ENCODE results near the gene HMGN1.

The HMGN1 gene

DNA sequence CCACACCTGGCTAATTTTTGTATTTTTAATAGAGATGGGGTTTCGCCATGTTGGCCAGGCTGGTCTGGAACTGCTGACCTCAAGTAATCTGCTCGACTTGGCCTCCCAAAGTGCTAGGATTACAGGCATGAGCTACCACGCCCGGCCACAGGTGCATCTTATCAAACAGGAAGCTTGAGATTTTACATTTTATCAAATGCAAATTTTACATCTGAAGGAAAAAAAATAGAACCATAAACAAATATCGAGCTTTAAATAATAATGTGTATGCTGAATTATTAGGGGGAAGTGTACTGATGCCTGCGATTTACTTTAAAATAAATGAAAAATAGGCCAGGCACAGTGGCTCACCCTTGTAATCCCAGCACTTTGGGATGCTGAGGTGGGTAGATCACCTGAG is 18.9 kb downstream of the HMGN1 start:
- no peak for DNase-seq (ENCODE audit: low spot score)

- DNase-seq (ENCODE audit: low spot score) = no peak
These were observed 21.2 kb downstream of the HMGN1 start for GRCh38 chr21:39327727-39328126.

DNA sequence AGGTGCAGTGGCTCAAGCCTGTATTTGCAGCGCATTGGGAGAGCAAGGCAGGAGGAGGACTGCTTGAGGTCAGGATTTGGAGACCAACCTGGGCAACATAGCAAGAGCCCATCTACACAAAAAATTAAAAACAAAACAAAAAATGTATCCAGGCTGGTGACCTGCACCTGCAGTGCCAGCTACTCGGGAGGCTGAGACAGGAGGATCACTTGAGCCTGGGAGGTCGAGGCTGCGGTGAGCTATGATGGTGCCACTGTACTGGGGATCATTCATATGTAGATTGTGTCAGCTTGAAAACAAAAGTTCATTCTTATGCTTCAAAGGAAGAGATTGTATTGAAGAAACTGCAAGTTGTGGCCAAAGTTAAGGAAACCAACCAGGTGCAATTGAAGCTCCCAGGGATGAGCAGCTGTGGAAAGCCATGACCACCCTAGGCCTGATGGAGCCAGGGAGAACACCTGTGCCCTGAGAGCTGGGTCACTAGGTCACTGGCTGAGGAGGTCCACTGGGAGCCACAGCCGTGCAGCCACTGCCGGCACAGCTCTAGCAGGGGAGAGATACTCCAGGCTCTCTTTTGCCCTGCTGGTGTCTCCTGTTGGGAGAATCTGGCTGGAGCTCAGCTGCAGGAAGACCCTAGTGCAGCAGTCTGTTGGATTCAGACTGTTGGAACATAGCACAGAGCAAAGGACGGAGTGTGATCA is 22.1 kb downstream of the HMGN1 start:
- DNase-seq (ENCODE audit: low spot score) = no peak

- DNase-seq (ENCODE audit: low spot score) = no peak
These were observed 23.4 kb downstream of the HMGN1 start for GRCh38 chr21:39325458-39325857.

GRCh38 chr21:39321424-39321823 is 27.5 kb downstream of the HMGN1 start:
- no peak for DNase-seq (ENCODE audit: low spot score)

GRCh38 chr21:39319814-39320332 is 29.0 kb downstream of the HMGN1 start:
- no peak for DNase-seq (ENCODE audit: low spot score)

DNA sequence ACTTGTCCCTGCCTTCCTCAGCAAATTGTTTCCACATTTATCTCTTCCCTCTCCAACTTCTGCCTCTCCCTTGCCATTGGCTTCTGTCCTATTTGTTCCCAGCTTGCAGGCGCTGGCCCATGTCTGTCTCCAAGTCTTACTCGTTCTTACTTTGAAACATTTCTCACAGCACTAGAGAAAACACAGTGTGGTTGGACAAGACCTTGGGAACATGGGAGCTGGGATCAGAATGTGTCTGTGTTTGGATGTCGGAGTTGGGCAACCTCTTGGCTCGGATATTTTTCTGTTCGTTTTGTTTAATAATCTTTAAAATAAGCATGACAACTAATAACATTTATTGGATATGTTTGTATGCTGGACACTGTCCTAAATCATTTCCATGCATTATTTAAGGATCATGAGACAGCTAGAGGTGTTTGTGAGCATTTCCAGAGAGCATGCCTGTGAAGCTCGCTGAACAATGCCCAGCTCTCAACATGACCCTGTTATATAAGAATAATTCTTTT is 29.6 kb downstream of the HMGN1 start:
- DNase-seq (ENCODE audit: low spot score) = no peak

DNA sequence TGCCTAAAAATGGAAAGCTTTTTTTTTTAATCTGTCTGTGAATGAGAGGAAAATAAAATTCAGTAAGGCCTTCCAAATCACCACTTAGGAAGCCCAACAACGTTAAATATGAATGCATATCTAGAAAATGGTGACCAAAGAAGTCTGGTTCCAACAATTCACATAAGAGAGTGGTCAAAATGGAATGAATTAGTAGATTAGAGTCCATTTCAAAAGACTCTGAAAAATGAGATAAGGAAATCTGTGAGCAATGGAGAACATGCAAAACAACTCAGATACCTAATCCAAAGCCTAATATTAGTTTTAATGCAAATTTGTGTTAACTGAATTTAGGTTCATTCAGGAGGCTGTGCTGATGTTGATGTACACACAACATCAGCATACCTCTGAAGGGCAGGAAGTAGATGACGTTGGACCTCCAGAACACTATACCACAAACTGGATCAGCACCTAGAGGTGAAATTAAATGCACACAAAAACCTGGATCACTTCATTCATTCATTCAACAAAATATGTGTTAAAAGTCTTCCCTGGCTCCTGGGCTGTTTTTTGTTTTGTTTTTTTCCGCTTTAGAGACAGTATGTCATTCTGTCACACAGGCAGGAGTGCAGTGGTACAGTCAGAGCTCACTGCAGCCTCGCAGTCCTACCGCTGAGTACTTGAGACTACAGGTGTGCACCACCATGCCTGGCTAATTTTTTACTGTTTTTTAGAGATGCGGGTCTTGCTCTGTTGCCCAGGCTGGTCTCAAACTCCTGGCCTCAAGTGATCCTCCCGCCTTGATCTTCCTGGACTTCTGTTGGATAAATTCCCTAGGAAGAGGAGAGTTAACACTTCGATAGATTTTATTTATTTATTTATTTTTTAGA is 30.6 kb downstream of the HMGN1 start:
- DNase-seq (ENCODE audit: low spot score) = no peak

DNA sequence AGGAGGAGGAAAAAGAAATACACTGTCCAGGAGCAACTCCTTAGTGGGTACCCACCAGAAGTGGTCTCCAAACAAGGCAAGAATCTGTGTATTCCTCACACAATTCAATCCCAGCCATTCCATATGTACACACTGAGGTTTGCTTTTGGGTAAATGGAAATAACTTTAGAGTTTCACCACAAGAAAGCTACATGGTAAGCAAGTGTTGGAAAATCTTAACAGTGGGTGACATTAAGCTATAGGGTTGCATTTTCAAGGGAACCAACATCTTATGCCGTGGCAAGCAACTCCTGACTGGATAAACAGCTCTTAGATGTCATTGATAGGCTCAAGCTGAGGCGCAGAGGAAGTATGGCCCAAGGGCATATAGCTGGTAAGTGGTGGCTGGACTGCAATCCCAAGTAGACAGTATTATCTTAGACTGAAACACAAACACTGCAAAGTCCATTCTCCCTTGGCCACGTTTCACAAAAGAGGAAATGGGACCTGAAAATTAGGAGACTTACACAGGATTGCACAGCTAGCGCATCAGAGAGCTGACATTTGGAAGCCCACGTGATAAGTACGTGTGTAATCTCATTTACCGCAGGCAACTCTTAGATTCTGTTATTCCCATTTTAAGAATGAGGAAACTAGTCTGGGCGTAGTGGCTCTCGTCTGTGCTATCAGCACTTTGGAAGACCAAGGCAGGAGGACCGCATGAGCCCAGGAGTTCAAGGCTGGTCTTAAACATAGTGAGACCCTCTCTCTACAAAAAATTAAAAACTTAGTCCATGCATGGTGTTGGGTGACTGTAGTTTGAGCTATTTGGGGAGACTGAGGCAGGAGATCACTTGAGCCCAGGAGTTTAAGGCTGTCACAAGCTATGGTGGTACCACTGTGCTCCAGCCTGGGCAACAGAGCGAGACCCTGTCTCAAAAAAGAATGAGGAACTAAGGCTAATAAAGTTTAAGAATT is 31.5 kb downstream of the HMGN1 start:
- no peak for DNase-seq (ENCODE audit: low spot score)

DNA sequence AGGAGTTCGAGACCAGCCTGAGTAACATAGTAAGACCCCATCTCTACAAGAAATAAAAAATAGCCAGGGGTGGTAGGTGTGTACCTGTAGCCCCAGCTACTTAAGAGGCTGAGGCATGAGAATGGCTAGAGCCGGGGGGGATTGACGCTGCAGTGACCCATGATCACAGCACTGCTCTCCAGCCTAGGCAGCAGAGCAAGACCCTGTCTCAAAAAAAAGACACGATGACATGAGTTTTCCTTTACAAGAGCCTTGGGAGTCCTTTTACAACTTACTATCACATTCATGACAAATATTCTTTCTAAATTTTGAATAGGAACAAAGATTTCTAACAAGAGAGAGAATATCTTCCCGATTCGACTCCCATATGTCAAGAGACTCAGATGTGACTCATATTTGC is 32.2 kb downstream of the HMGN1 start:
- DNase-seq (ENCODE audit: low spot score) = no peak

- peak; percentile 68 for DNase-seq (ENCODE audit: low spot score)
These were observed 33.1 kb downstream of the HMGN1 start for GRCh38 chr21:39315603-39316445.

- DNase-seq (ENCODE audit: low spot score) = peak; percentile 35
These were observed 34.5 kb downstream of the HMGN1 start for GRCh38 chr21:39314143-39315027.

DNA sequence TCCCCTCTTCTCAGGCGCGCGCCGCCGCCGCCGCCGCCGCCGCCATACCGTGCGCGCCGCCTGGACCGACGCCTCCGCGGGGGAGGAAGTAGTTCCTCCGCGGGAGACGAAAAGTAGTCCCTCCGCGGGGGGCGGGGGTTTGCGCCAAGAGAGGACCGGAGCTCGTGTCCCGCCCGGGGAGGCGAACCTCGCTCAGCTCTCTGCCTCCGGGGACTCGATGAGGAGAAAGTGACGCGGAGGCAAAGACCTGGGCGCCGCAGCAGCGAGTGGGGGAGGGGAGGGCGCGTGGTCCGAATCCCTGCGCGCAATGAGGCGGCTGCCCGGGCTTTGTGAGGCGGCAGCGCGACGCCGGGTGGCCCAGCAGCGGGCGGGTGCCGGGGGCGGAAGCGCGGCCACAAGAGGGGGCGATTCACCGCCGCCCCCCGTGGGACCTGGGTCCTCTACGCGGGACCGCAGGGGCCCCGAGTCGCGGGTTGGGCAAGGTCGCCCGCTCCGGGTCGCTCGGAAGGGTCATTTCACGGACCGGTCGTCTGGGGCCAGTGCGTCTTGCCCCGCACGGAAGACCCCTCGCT is 35.2 kb downstream of the HMGN1 start, which contains the start of gene BRWD1:
BRWD1 (minus strand) TSS at position 62 of the 572 bp plus-strand sequence. CDS start 141 bp downstream, outside the sequence.
- peak; percentile 80 for DNase-seq (ENCODE audit: low spot score)

GRCh38 chr21:39313042-39313570 is 35.8 kb downstream of the HMGN1 start:
- no peak for DNase-seq (ENCODE audit: low spot score)

DNA sequence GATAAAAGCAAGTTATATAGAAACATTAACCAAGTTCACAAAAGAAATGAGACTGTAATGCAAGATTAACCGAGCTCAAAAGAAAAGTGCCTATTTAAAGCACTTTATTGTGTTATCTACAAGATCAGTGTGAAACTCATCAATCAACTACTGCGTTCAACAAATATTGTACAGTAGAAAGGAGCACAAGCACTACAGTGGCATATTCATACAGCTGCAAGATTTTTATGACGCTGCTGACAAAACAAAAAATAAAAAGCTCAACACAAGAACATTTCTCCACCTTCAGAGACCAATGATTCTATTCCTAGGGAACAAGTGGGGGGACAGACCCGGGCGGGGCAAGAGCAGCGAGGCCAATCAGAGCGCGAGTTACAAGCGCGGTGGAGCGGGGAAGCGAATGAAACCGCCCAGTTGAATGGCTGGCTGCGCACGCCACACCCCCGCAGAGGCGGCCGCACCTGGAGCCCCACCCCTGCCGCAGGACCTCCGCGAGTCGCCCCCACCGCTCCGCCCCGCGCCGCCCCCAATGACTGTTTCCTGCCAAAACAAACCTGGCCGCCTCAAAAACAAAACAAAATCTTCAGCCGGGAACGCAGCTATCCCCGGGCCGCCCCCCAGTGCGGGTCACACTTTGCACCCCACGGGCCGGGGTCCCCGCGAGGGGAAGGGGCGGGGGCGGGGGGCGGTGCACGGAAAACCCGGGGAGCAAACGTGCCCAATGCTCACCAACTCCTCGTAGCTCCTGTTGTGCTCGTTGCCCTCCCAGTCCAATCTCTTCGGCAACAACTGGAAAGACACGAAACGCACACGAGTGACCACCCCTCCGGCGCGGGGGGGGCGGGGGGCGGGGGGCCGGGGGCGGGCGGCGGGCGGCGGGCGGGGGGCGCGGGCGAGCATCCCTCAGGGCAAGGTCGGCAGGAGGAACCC is 36.5 kb downstream of the HMGN1 start:
- DNase-seq (ENCODE audit: low spot score) = peak; percentile 94

GRCh38 chr21:39311164-39311563 is 37.7 kb downstream of the HMGN1 start:
- no peak for DNase-seq (ENCODE audit: low spot score)

GRCh38 chr21:39307466-39307865 is 41.4 kb downstream of the HMGN1 start:
- DNase-seq (ENCODE audit: low spot score) = no peak

DNA sequence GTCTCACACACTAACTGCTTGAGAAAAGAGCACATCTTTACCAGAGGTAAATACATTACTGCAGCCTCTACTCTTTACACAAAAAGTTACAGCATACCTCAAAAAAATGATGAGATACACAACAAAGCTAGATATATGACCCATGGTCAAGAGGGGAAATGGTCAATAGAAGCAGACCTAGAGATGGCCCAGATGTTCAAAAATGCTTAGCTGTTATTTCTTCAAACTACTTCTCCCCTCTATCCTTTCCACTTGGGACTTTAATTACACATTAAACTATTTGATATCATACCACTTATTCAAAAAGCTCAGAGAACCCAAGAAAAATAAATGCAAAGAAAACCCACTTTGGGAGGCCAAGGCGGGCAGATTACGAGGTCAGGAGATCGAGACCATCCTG is 48.3 kb downstream of the HMGN1 start:
- no peak for DNase-seq (ENCODE audit: low spot score)

Data from CD4-positive, alpha-beta T cell treated with Interleukin-2 at 100 ng/mL for 4 hours (primary cell).